EH (cell line): ENCODE results near the gene ZBTB16.
A peak's percentile ranks its signal among the peaks of the same experiment; 100 is the strongest.

ENCODE experiments used
- DNase-seq: peaks from one replicate; pipeline ENCODE4 v3.0.0-alpha.2; 2015; ENCODE audit warnings: low read depth

The ZBTB16 gene

GRCh38 chr11:114262681-114263512 lies 203.4 kb downstream of the ZBTB16 start:
- DNase-seq: peak; percentile 60

- no peak for DNase-seq
These were observed 204.1 kb downstream of the ZBTB16 start for GRCh38 chr11:114263513-114264170.

- no peak for DNase-seq
These were observed 204.9 kb downstream of the ZBTB16 start for GRCh38 chr11:114264381-114264780.

DNA sequence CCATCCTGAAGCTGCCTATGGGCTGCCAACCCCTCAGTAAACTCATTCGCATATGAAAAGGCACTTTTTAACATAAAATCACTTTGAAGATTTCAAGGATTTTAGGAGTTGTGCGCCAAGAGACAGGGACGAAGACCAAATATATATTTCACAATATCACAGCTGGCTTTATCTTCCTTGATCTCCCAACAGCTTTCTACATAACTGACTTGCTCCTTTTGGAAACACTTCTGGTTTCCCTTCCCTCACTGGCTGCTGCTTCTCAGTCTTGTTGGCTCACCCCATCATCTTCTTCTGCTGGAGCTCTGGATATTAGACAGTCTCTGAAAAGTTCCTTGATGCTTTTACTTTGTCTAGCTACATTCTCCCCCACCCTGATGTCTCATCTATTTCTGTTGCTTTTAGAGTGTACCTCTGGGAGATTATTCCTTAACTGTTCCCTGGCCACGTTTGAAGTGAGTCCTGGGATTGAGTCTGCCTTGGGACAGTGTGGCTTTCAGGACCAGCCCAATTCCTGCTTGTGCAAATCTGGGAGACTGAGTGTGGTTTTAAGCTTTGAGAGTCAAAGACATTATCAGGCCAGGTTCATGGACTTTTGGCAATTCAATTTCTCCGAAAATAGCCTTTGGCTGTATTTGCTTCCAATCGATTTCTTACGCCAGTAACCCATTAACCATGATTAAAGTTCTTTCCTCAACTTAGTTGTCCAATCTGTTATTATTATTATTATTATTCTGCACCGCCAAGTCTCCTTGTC lies 205.8 kb downstream of the ZBTB16 start:
- DNase-seq: no peak

- no peak for DNase-seq
These were observed 210.0 kb downstream of the ZBTB16 start for GRCh38 chr11:114269498-114269897.

- DNase-seq: no peak
These were observed 211.2 kb downstream of the ZBTB16 start for GRCh38 chr11:114270531-114271270.

DNA sequence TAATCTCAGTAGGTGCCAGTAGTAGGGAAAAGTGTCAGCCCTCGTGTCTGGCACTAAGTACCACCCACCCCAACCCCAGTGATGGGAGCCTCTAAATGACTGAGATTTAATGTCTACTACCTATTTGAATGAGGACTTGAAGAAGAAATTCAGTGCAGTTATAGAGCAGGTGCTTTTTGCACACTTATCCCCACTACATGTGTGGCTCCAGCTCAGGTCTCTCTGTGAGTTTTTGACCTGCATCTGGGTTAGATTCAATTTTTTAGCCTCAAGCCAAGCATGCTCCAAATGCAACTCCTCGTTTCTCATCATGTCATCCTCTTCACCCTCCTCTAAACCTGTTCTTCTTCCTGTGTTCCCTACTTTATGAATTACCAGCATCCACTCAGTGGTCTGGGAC lies 211.8 kb downstream of the ZBTB16 start:
- no peak for DNase-seq

DNA sequence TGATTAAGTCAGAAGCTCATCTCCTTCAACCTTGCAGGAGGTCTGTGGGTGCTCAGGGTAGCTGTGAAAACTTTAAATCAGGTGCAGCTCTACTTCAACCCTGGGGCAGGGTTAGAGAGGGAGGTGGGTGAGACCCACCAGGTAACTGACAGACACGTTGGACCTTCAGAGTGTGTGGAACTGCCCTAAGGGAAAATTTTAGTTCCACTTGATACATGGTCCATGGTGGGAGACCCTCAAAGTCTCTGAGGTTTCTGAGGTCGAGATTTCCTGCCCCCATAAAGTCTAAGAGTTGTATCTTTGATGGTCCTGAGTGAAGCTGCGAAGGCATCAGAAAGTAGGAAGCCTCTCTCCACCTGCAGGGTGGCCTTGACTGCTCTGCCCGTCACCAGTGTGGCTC lies 212.8 kb downstream of the ZBTB16 start:
- DNase-seq: no peak

- no peak for DNase-seq
These were observed 213.6 kb downstream of the ZBTB16 start for GRCh38 chr11:114273071-114273470.

- no peak for DNase-seq
These were observed 214.6 kb downstream of the ZBTB16 start for GRCh38 chr11:114273890-114274635.

DNA sequence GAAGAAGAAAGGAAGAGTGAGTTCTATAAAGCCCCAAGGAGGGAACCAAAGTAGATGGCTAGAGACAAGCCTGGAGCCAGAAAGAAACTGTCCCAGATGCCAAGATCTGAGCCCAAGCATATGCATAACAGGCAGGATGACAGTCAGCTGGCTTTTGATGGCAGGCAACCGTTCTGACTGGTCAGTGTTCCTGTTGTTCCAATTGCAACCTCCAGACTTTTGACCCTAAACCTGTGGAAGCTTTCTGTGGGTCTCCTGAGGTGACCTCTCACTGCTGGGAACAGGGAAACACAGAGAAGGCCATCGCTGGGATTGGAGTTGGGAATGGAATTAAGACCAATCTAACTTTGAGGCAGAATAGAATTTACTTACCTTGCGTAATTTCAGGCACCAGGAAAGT lies 215.1 kb downstream of the ZBTB16 start:
- DNase-seq: no peak

DNA sequence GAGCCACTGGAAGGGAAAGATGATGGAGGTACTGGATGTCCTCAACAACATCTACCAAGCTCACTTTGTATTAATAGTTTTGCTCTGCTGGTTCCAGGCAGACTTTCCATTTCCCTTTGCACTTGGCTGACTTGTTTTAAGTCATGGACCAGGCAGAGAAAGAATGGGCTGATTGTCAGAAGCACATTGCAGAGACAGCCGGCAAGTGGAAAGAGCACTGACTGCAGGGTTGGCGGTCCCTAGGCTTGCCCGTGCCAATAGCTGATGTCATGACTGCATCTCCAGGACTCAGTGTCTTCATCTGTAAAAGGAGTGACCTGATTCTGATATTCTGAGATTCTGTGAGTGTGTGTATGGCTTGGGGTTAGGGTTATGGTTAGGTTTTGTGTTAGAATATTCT lies 215.8 kb downstream of the ZBTB16 start:
- no peak for DNase-seq

DNA sequence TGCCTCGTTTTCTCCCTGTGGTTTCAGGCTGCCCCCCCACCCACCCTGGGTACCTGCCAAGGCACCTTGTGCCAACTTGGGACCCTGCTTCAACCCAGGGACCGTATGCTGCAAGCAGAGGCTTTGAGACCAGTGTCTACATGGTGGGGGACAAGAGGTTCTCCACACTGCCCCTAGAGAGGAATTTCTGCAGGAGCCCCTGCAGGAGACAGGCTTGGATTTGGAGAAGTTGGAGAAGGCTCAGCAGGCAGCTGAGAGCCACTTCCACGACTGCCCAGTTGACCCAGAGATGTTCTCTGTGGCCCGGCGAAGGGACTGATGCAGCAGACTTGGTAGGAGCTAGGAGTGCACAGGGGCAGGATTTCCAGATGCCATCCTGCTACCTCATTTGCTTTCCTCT lies 216.6 kb downstream of the ZBTB16 start:
- no peak for DNase-seq

DNA sequence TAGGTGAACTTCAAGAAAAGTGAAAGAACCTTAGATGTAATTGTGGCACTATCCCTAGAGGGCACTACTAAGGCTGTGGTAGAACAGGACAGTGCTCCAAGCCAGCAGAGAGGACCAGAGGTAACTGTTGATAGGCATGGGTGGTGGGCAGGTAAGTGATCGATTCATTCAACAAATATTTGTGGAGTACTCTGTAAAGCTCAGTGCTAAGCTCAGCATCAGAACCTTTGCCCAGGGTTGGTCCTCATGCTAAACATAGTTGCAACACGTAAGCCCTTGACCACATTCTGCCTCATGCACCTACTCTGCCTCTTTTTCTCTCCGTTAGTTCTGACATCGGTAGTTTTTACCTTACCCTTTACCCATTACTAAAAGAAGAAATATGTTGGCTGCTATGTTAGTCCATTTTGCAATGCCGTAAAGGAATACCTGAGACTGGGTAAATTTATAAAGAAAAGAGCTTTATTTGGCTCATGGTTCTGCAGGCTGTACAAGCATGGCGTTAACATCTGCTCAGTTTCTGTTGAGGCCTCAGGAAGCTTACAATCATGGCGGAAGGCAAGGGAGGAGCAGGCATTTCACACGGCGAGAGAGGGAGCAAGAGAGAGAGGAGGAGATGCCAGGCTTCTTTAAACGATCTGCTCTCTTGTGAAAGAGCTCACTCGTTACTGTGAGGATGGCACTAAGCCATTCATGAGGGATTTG lies 218.3 kb downstream of the ZBTB16 start:
- DNase-seq: no peak

DNA sequence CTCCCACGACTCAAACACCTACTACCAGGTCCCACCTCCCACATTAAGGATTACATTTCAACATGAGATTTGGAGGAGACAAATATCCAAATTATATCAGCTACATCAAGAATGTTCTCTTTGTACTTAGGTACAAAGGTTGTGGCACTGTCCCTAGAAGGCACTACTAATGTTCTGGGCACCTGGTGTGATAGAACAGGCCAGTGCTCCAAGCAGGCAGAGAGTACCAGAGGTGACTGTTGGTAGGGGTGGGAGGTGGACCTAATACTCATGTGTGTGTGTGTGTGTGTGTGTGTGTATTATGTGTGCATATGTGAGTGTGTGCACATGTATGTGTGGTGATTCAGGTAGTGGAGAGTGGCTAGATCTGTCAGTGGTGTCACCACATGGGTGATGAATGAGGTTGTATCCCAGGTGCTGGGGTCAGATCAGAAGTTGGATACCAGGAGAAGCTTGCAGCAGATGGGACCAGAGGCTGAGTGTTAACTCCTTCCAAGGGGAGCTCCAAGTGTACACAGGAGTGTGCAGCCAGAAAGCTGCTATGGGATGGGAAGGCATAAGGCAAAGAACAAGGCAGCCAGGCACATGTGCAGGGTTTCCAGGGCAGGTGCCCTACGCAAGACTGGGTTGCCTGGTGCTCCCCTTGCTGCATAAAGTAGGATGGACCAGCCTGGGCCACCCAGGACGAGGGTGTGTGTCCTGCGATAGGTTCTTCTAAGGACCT lies 219.0 kb downstream of the ZBTB16 start:
- DNase-seq: no peak

DNA sequence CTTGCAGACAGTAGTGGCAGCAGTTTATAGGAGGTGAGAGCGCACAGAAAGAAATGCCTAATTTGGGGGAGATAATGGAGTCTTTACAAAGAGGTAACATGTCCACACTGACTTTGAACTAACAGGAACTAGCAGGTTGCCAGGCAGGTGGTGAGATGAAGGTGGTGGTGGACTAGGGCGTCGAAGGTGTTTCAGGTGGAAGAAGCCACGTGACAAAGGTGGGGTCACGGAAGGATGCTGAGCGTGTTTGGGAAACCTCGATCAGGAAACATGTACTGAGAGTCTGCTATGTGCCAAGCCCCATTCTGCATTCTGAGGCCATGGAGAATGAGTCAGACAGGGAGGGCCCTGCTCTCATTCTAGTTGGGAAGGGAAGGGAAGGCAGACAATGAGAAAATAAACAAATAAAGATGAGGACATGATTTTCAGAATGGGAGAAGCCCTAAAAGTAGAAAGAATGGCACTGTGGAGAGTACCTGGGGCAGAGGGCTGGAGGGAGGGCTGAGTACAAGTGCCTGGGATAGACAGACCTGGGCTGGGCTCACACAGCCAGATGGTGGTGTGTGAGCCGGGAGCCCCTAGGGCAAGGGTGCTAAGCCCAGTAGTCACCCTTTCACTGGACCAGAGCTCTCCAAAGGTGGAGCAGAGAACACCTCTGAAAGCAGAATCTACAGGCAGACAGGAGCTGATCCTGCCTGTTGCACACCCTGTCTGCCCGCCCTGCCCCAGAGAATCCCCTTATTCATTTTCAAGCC lies 220.5 kb downstream of the ZBTB16 start:
- peak; percentile 77 for DNase-seq

GRCh38 chr11:114280696-114281095 lies 221.2 kb downstream of the ZBTB16 start:
- peak; percentile 93 for DNase-seq

DNA sequence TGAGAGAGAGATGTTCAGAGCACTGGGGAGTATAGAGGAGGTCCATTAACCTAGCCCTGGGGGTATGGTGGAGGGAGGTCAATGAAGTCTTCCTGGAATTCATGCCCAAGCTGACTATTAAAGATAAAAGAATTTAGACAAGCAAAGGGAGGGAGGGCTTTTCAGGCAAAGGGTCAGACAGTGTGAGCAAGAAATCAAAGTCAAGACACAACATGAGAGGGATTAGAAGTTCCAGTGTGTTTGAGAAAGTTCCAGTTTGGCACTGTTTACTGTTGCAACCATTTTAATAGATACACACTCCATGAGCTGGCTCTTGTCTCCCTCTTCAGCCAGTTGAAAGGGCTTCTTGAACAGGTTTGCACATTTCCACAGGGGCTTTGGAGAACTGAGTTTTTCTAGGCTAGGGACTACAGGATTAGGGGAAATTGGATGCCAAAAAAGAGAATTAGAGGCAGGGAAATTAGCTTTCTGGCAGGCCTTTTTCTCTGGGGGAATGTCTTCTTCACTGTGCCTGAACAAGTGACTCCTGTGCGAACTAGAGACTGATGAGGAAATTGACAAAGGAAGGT lies 222.0 kb downstream of the ZBTB16 start:
- peak; percentile 60 for DNase-seq

DNA sequence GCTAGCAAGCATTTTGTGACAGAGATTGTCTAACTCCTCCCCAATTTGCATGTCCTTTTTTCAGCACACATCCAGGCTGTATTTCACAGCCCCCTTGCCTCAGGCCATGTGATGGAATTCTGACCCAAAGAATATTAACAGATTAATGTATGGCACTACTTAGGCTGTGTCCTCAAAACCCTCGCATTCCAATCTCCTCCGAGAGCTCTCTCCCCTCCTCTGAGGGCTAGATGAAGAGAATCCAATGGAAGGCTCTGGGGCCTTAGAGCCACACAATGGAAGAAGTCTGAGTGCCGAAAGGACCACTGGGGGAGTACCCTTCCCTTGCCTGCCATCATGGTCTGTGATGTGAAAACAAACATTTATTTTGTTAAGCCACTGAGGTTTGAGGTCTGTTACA lies 223.0 kb downstream of the ZBTB16 start:
- DNase-seq: no peak
